ENCODE measurements around the gene CROCC2.

The CROCC2 gene

DNA sequence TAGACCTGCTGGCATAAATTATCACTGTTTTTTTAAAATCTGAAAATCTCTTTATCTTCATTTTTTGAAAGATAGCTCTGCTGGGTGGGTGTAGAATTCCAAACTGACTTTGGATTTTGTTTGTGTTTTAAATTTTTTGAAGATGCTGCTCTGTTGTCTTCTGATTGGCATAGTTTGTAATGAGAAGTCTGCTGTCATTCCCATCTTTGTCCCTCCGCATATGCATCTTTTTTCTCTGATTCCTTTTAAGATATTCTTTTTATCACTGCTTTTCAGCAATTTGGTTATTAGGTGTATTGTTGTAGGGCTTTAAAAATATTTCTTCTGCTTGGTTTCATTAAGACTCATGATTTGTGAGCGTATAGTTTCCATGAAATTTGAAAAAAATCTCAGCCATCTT, 99.4 kb downstream of the CROCC2 start:
- DNase-seq = no peak

DNA sequence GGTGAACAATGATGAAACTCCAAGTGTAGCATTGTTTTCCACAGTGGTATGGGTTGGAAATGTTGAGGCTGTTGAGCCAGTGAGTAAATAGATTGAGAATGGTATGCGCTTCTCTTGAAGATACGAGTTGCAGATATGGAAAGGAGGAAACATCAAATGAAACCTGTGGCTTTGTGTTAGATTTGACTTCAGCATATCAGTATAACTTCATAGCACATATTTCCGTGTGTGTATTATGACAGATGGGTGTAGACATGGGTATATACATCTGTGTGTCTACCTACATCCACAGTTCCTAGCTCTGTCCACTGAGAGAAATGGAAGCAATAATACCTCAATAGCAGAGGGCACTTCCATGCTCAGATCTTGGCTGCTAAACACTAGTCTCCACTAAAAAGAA, 100.3 kb downstream of the CROCC2 start:
- no peak for DNase-seq

DNA sequence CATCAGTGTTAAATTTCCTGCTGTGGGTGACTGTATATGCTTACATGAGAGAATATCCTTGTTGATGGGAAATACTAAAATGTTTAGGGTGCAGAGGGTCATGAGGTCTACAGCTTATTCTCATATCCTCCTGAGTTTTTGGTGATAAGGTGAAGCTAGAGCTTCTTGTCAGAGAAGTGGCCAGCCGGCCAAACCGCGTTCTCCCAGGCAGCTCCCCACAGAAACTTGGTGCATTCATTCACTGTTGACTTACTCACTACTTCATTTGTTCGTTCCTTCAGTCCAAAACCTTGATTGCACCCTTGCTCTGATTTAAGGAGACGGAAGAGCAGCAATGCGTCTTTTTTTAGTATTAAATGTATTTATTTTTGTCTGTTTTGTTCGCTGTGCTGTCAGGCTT, 101.0 kb downstream of the CROCC2 start:
- DNase-seq = no peak

DNA sequence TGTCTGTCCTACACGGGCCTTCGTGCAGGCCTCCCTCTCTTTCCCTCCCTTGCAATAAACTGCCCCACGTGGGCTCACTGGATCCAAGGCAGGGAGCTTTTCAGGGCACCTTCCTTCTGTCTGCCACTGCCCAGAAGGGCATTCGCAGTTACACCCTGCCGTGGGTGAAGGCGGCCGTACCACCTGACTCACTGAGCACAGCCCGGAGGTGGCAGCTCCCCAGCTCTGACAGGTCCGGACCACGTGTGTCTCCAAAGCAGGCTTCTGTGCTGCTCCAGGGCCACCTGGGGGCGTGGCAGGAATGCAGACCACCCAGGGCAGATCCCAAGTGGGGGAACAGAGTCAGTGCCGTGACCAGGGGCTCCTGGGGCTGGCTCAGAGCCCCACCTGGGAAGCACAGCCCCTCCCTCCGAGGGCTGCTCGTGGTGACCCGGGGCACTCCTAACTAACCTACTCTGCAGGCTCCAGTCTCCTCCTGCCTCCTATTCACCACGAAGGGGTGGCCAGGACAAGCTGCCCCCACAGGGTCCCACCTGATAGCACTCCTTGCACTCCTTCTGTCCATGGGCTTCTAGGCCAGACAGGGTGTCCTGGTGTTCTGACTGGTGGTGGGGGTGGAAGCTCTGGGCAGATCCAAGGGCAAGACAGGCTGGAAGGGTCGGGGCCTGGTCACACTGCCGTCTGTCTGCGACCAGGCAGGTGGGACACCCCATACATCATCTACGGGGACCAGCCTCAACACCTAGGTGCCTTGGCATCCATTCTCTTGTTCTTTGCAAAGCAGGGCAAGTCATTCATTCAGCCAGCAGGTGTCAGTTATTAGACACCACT, 102.0 kb downstream of the CROCC2 start:
- no peak for DNase-seq

DNA sequence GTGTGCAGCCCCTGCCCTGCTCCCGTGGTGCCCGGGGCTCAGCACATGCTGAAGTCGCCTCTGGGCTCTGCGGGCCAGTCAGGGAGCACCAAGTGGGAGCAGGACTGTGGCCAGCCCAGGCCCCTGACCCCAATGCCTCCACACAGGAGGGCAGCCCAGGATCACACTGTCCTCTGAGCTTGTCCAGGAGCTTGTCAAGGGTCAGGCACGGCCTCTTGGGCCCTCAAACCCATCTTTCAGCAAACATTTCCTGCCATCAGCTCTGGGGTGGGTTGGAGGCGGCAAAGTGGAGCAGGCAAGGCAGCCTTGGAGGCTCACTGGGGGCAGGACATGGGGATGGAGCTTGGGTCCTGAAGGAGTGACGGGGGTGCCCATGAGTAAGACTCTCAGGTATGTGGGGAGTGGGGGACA, 102.6 kb downstream of the CROCC2 start:
- no peak for DNase-seq

GRCh38 chr2:241009191-241009590, 103.1 kb downstream of the CROCC2 start:
- DNase-seq = no peak

DNA sequence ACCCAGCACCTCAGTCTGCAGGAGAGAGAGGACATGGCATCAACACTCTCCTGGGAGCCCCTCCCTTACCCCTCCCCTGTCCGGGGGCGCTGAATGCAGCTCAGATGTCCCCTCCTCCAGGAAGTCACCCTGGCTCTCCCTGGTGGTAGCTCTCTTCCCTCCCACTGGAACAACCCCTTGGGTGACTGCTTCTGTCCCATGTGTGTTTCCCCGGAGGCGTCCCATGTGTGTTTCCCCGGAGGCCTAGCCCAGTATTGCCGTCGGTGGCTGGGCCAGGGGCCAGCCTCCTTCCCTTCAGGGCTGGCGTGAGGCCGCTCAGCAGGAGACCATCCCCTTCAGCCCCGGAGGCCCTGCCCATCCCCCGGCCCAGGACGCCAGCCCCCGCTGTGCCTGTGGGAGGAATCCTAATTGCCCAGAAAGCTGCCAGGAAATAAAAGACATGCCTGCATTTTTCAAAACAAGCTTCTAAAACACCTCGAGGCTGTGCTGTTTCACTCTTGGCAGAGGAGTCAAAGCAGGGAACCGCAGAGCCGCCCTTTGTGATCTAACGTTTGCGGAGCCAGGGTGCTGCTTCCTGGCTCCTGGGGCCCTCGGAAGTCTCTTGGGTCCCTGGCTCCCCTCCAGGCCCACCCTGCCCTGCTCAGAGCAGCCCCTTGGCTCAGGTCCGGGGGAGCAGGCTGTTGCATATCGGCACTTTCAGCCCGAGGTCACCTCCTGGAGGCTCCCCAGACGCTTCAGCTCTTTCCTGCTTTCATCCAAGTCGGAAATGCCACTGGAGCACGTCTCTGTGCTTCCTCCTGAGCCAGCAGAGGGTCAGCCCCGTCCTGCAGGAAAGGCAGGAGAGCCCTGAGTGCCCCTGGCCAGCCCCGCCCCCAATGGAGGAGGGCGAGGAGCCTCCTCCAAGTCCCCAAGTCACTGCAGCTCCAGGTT, 103.7 kb downstream of the CROCC2 start:
- no peak for DNase-seq

DNA sequence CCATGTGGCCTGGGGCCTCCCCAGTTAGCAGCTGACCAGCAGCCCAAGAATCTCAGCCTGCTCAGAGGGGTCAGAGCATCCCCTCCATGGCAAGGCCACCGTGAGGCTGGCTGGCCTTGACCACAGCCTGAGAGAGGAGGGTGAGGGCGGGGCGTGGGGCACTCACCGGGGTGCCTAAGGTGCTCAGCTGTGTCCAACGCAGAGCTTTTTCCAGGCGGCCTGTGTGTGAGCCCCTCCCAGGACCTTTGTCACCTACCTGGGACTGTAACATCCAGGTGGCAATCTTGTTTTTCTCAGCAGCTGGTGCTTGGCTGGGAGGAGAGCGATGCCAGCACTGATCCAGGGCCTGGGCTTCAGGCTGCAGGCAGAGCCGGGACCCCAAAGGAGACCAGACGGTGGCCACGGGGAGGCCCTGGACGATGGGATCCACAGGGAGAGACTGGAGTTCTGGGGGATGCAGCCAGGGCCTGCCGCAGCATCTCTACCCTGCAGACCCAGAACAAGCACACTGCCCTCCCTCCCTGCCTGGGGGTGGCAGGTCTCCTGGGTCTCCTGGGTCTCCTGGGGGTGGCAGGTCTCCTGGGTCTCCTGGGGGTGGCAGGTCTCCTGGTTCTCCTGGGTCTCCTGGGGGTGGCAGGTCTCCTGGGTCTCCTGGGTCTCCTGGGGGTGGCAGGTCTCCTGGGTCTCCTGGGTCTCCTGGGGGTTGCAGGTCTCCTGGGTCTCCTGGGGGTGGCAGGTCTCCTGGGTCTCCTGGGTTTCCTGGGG, 104.6 kb downstream of the CROCC2 start:
- no peak for DNase-seq

DNA sequence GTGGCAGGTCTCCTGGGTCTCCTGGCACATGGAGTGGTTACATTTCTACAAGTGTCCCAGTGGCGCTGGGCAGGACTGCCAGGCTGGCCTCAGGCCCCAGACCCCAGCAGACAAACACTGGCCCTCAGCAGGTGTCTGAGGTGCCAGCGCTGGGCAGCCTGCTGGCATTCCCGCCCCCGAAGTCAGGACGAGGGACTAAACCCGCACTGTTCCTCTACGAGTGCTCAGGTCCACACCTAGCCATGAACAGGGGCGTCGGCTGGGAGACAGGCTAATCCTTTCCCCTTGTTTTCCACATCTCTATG, 105.1 kb downstream of the CROCC2 start:
- no peak for DNase-seq

DNA sequence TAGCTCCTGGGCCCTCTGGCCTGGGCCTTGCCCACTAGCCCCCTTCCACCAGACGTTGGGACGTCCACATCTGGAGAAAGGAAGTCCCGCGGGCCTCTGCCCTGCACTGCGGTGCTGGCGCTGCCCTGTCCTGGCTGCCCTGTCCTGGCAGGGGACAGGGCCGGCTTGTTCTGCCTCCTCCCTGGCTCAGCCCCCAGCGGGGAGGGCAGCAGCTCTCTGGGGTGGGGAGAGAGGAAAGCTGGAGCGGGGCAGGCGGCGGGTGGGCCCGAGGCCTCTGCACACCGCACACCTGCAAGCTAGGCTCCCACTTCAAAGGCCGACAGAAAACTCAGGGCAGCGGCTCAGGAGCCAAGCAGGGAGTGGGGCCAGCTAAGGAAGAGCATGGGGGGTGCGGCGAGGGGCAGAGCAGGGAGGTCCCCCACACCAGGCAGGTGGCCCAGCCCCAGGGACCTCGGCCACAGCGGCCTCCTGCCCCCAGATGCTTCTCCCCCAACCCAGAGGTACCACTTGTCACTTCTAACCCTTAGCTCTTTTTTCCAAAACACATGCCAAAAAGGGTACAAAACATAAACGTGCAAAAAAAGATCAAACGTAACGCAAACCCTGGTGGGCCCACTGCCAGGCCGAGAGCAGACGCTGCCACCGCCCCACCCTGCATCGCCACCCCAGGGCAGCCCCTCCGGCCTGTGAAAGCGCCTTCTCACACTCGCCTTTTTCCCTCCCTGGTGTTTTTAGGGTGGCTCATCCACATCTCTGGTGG, 105.8 kb downstream of the CROCC2 start:
- DNase-seq = no peak

- DNase-seq = no peak
These were observed 108.1 kb downstream of the CROCC2 start for GRCh38 chr2:241014224-241014623.

DNA sequence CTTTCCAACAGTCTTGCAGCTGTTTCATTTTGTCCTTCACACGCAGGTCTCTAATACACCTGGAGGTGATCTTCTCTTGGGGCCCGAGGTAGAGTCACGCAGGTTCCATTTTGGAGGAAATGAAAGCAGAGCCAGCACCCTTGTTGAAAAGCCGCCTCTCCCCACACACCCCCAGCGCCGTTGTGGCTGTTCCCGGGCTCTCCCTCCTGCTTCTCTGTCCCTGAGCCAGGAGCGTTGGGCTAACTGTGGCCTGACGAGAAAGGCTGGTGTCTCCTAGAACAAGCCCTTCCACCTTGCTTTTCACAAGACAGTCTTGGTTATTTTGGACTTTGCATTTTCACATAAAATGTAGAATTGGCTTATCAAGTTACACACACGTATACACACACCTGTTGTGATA, 108.6 kb downstream of the CROCC2 start:
- no peak for DNase-seq

- DNase-seq = no peak
These were observed 109.3 kb downstream of the CROCC2 start for GRCh38 chr2:241015439-241015838.

DNA sequence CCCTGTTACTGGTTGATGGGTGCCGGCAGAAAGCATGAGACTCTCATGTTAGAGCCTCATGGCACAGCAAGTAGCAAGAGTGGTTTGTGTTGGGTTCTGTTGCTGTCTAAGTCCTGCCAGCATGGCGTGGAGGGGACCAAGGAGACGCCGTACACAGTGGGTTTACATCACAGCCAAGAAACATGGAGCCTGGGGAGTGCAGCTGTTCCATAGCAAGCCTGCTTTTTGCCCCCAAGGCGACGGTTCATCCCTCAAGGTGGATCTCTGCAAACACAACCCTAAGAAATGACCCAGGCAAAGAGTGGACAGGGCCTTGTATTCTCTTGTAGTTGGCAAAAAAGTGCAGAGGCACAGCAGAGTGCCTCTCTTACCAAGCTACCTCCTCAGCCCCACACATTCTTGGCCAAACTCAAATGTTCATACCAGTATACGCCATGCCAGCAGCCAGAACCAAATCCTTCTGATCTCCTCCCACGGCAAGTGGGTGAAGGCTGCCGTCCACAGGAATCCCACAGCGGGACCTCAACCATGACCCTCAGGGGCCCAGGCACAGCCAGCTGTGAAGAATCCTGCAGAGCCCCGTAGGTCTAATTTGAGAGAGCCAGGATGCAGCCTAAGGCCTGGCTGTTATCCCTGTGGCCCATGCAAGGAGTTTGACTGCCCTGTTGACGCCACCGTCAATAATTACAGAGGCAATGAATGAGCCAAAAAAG, 111.2 kb downstream of the CROCC2 start:
- no peak for DNase-seq

- DNase-seq = no peak
These were observed 112.1 kb downstream of the CROCC2 start for GRCh38 chr2:241018051-241018891.

GRCh38 chr2:241019441-241020139, 113.5 kb downstream of the CROCC2 start:
- no peak for DNase-seq

- no peak for DNase-seq
These were observed 114.1 kb downstream of the CROCC2 start for GRCh38 chr2:241020201-241020600.

DNA sequence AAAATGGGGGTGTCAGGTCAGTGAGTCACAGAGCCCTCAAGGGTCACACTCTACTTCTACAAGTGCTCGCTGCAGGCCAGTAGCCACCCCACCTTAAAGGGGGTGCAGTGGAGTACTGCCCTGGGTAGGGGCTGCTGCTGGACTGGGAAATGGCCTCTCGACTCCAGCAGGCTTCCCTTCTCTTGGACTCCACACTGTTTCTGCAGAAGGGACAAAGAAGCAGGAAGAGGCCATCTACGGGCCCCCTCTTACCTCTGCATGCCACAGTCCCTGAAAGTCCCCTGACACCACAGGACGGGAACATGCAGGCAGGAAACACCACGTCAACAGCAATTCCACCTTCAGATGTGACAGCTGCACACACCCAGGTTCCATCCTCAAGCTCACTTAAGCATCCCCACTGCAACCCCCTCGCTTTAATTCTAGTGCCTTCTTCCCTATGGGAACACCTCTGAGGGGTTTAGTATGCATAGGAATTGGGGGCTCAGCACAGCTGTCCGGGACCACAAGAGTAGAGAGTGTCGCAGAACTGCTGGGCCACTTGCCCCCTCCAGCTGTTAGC, 114.6 kb downstream of the CROCC2 start:
- no peak for DNase-seq

- no peak for DNase-seq
These were observed 119.5 kb downstream of the CROCC2 start for GRCh38 chr2:241025639-241026038.

Measured in SIG-M5 (cell line).